WI38 (cell line): ENCODE results near the gene RBM47.

Experiments
- H3K4me3 ChIP-seq: 2 replicates; pipeline ENCODE4 v1.5.1; 2011; ENCODE audit warnings: low read depth, mild to moderate bottlenecking, control low read depth, low read length
- CTCF ChIP-seq: IDR thresholded peaks from 2 replicates; pipeline ENCODE4 v1.5.1; 2012; ENCODE audit warnings: low read depth, mild to moderate bottlenecking, control low read depth, low read length

The RBM47 gene

GRCh38 chr4:40623707-40624106 lies 6.0 kb downstream of the RBM47 start:
- TF ChIP-seq CTCF: no peak
- H3K4me3 ChIP-seq: no peak overlapping the region

DNA sequence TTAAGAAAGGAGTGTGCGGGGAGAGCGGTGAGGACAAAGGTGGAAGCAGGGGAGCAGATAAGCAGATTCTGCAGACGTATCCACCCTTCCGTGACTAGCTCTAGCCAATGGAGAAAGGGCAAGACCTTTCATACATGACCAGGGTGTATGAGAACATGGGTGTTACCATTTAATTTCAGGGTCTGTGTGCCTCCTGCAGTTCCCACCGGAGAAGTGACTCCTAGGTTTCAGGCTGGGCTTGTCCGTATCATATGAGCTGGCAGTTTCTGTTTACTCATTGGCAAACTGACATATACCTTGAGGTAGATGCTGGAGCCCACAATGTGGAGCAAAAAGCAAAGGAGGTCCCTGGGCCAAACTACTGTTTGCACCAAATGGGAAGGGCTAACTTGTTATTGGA lies 6.8 kb downstream of the RBM47 start:
- no peak for TF ChIP-seq CTCF
- no peak overlapping the region for H3K4me3 ChIP-seq

DNA sequence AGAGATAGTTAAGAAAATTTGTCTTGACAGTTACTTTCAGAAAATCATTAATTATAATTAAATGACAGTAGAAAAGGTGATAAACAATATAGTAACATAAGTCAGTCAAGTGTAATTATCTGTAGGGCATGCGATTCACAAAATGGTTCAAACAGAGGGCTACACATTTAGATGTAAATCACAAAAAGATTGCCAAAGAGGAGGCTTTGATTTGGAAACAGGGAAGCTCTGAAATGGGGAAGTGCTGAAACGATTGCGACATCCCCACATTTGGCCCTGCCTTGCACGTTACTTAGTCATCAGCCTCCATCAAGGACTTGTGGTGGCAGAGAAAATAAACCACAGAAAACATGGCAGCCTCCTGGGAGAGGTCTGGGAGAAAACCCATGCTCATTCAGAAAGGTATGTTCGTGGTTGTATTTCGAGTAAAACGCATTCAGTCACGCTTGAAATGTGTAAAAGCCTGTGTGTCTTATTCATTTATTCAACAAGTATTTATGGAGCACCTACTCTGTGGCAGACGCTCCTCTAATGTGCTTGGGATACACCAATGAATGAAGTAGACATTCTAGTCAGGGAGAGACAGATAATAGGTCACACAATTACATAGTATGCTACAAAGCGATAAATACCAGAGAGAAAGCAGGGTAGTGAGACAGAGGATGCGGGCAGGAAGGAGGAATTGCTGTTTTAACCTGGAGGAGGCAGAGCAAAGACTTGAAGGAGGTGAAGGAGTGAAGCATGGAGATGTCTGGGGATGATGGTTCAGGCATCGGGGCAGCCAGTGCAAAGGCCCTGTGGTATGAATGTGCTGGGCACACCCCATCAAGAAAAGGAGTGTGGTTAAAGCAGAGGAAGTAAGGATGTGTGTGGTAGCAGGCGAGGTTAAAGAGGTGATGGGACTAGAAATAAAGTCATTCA lies 7.8 kb downstream of the RBM47 start:
- TF ChIP-seq CTCF: no peak
- H3K4me3 ChIP-seq: no peak overlapping the region

DNA sequence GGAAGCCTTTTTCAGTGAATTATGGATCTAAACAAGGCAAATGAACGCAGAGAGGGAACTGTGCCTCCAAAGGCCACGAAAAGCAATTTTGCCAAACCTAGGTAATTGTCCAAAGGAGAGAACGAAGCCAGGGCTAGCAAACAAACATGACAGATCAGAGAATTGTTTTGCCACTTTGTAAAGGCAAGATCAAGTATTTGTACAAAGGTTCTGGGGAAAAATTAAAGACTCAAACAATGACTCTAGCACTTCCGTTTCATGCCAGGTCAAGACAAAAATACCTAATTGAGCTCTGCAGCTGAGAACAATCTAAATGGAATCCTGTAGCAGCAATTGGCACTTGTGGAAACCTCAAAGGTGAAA lies 8.5 kb downstream of the RBM47 start:
- no peak for TF ChIP-seq CTCF
- H3K4me3 ChIP-seq: no peak overlapping the region

DNA sequence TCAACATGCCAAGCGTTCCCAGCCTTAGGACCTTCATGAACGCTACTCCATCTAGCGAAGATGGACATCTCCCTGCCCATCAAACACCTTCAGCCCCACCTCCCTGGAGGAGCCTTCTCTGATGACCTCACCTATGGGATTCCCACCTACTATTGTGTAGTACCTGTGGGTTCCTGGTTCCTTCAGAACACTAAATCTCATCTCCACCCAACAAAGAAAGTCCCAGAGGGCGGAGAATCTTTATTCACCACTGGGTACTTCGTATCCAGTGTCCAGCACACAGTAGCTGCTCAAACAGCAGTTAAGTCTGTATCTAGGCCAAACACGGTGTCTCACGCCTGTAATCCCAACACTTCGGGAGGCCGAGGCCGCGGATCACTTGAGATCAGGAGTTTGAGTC lies 10.1 kb downstream of the RBM47 start:
- TF ChIP-seq CTCF: no peak
- no peak overlapping the region for H3K4me3 ChIP-seq

GRCh38 chr4:40617872-40618271 lies 11.8 kb downstream of the RBM47 start:
- no peak for TF ChIP-seq CTCF
- H3K4me3 ChIP-seq: no peak overlapping the region

DNA sequence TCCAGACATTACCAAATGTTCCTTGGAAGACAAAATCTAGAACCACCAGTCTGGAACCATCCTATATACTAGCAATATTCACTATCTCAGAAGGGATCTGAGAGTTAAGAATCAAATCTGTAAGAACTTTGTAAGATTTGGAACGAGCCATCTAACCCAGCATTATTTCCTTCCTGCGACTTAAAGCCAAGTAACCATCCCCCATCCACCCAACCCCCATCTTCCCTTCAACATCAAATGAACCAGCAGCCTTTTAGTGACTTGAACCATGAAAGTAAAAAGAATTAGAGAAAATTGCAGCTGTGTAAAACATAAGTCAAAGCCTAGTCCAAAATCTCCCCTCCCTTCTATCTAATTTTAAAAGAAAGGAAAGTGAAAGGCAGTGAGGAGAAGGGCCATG lies 15.6 kb downstream of the RBM47 start:
- no peak overlapping the region for H3K4me3 ChIP-seq
- no peak for TF ChIP-seq CTCF
